A673 (cell line): ENCODE measurements around the gene RORB. TPM values are rescaled to one million over a fixed set of nuclear protein-coding genes. Genes with fewer than 3 reads are reported as not detected.

Experiments used
- BruUV-seq: library from RNA; stranded (reverse); fragments of 400-500 nt; replicated peaks from 2 replicates; lab custom pipeline; 2021; lab: Mats Ljungman, UMichigan
- CTCF ChIA-PET: fragments of 300-600 bp; sonication (Branson Sonifier 250); formaldehyde crosslinking; loops from one replicate; lab custom pipeline; 2022; ENCODE audit warnings: antibody characterized with exemption; lab: Charles Lee
- POLR2A ChIA-PET: fragments of 300-600 bp; sonication (Branson Sonifier 250); formaldehyde crosslinking; loops from one replicate; lab custom pipeline; 2022; ENCODE audit warnings: antibody characterized with exemption; ENCODE audit not compliant: low non-redundant PET; lab: Charles Lee
- DNase-seq: peaks from one replicate; pipeline ENCODE4 v3.0.0-alpha.2; 2015; ENCODE audit warnings: low spot score
- H3K27ac ChIP-seq: fragments of 200-600 bp; sonication (generic); 2 replicates; pipeline ENCODE4 v1.5.1; 2016; ENCODE audit warnings: mixed run types, low read depth, mild to moderate bottlenecking, mixed read lengths, antibody characterized with exemption, low read length; ENCODE audit not compliant: poor library complexity, severe bottlenecking
- H3K27me3 ChIP-seq: fragments of 200-600 bp; sonication (generic); replicated peaks from 2 replicates; pipeline ENCODE4 v1.6.1; 2017; ENCODE audit warnings: mixed run types, low read depth, mild to moderate bottlenecking, mixed read lengths, antibody characterized with exemption, low read length; ENCODE audit not compliant: insufficient read depth, poor library complexity
- H3K36me3 ChIP-seq: fragments of 200-600 bp; sonication (generic); 2 replicates; pipeline ENCODE4 v1.6.1; 2016; ENCODE audit warnings: mixed run types, mild to moderate bottlenecking, mixed read lengths, antibody characterized with exemption, low read length; ENCODE audit not compliant: insufficient read depth, poor library complexity, severe bottlenecking
- H3K4me1 ChIP-seq: fragments of 200-600 bp; sonication (generic); 2 replicates; pipeline ENCODE4 v1.6.1; 2017; ENCODE audit warnings: mixed run types, mild to moderate bottlenecking, mixed read lengths, antibody characterized with exemption, low read length; ENCODE audit not compliant: insufficient read depth, poor library complexity, severe bottlenecking
- H3K4me3 ChIP-seq: fragments of 200-600 bp; sonication (generic); 2 replicates; pipeline ENCODE4 v1.5.1; 2016; ENCODE audit warnings: low read depth, mixed run types, mild to moderate bottlenecking, mixed read lengths, low read length; ENCODE audit not compliant: poor library complexity, severe bottlenecking
- H3K9me3 ChIP-seq: fragments of 200-600 bp; sonication (generic); 2 replicates; pipeline ENCODE4 v1.6.1; 2016; ENCODE audit warnings: mixed run types, low read depth, mild to moderate bottlenecking, mixed read lengths, antibody characterized with exemption, low read length; ENCODE audit not compliant: poor library complexity, severe bottlenecking
- CTCF ChIP-seq: fragments of 300-800, 200-600 bp; sonication (generic); conservative IDR thresholded peaks from 2 replicates; pipeline ENCODE4 v1.5.1; 2017; ENCODE audit warnings: low read depth, mild to moderate bottlenecking, antibody characterized with exemption, low read length, moderate library complexity, mixed read lengths
- EZH2 ChIP-seq: fragments of 200-600 bp; sonication (generic); IDR thresholded peaks from 2 replicates; pipeline ENCODE4 v1.6.1; 2017; ENCODE audit warnings: borderline replicate concordance, low read depth, mild to moderate bottlenecking, mixed read lengths, antibody characterized with exemption, low read length; ENCODE audit not compliant: poor library complexity, severe bottlenecking
- intact Hi-C: fragments of 100-400 bp; cut with micrococcal nuclease; formaldehyde crosslinking; loops from one replicate; pipeline ENCODE4 v1.10.0; 2022; ENCODE audit not compliant: unreplicated experiment
- total RNA-seq: library from RNA; stranded (reverse); gene quantifications from 2 replicates; pipeline ENCODE4 v1.2.3, GENCODE V29; 2021

Gene RORB
- total RNA-seq, 1 experiment from 2014 or later = 0.02 TPM

GRCh38 chr9:74533253-74533652 lies 36.1 kb downstream of the RORB start:
- DNase-seq = no peak
- Histone ChIP-seq H3K27me3 (no peaks in the 10 kb centered on the region), H3K9me3 (no peaks in the 10 kb centered on the region), H3K27ac (no peak overlapping the region), H3K4me1 (no peaks in the 10 kb centered on the region), H3K4me3 (no peak overlapping the region), H3K36me3 (no peaks in the 10 kb centered on the region)
- intact Hi-C loops = no loop called here
- POLR2A ChIA-PET = no interaction called here
- CTCF ChIA-PET = no interaction called here
- BruUV-seq = no TSS peak
- TF ChIP-seq CTCF = no peak
- TF ChIP-seq EZH2 = no peak

GRCh38 chr9:74534841-74535240 lies 37.7 kb downstream of the RORB start:
- POLR2A ChIA-PET = no interaction called here
- Histone ChIP-seq H3K27ac (no peak overlapping the region), H3K27me3 (no peaks in the 10 kb centered on the region), H3K36me3 (no peaks in the 10 kb centered on the region), H3K9me3 (no peaks in the 10 kb centered on the region), H3K4me1 (no peaks in the 10 kb centered on the region), H3K4me3 (no peak overlapping the region)
- TF ChIP-seq EZH2 (no peak), CTCF (no peak)
- CTCF ChIA-PET = no interaction called here
- no peak for DNase-seq
- BruUV-seq = no TSS peak
- intact Hi-C loops = no loop called here

GRCh38 chr9:74543145-74543544 lies 46.0 kb downstream of the RORB start:
- no peaks in the 10 kb centered on the region for H3K4me1 ChIP-seq
- no TSS peak for BruUV-seq
- H3K27me3 ChIP-seq = peaks cover 3% of the 10 kb centered on the region
- no peaks in the 10 kb centered on the region for H3K36me3 ChIP-seq
- H3K9me3 ChIP-seq = no peaks in the 10 kb centered on the region
- no peak overlapping the region for H3K27ac ChIP-seq
- POLR2A ChIA-PET = interaction anchor here (0.5 kb wide), 1 partner anchor 485 kb away, joined by 5 read pairs; no protein-coding TSS in a partner anchor
- no peak overlapping the region for H3K4me3 ChIP-seq
- intact Hi-C loops = no loop called here
- CTCF ChIA-PET = no interaction called here
- no peak for DNase-seq
- TF ChIP-seq EZH2 = no peak
- TF ChIP-seq CTCF = no peak
